ENCODE data around the gene SLC2A8.
A peak's percentile ranks its signal among the peaks of the same experiment; 100 is the strongest.

Gene SLC2A8

GRCh38 chr9:127389381-127390247, 7.4 kb upstream of the SLC2A8 start:
- H3K4me3 ChIP-seq (ENCODE audit: low read length): no peak overlapping the region
- no peak for TF ChIP-seq ZNF274 (IDR thresholded peaks at IDR 0.05; ENCODE audit: low read depth, low read length)

GRCh38 chr9:127390248-127390545, 6.8 kb upstream of the SLC2A8 start:
- H3K4me3 ChIP-seq (ENCODE audit: low read length): no peak overlapping the region
- no peak for TF ChIP-seq ZNF274 (IDR thresholded peaks at IDR 0.05; ENCODE audit: low read depth, low read length)

- no peak overlapping the region for H3K4me3 ChIP-seq (ENCODE audit: low read length)
- no peak for TF ChIP-seq ZNF274 (IDR thresholded peaks at IDR 0.05; ENCODE audit: low read depth, low read length)
Observed at GRCh38 chr9:127390563-127390962, 6.4 kb upstream of the SLC2A8 start.

GRCh38 chr9:127392166-127392565, 4.8 kb upstream of the SLC2A8 start:
- no peak for TF ChIP-seq ZNF274 (IDR thresholded peaks at IDR 0.05; ENCODE audit: low read depth, low read length)
- H3K4me3 ChIP-seq (ENCODE audit: low read length): no peak overlapping the region

- H3K4me3 ChIP-seq (ENCODE audit: low read length): no peak overlapping the region
- no peak for TF ChIP-seq ZNF274 (IDR thresholded peaks at IDR 0.05; ENCODE audit: low read depth, low read length)
Observed at GRCh38 chr9:127392976-127393375, 4.0 kb upstream of the SLC2A8 start.

- TF ChIP-seq ZNF274 (IDR thresholded peaks at IDR 0.05; ENCODE audit: low read depth, low read length): no peak
- no peak overlapping the region for H3K4me3 ChIP-seq (ENCODE audit: low read length)
Observed at GRCh38 chr9:127393645-127394044, 3.3 kb upstream of the SLC2A8 start.

- no peak for TF ChIP-seq ZNF274 (IDR thresholded peaks at IDR 0.05; ENCODE audit: low read depth, low read length)
- peak overlapping the region; percentile 55; the same call in 1 of the 2 replicates for H3K4me3 ChIP-seq (ENCODE audit: low read length)
Observed at GRCh38 chr9:127395497-127396252, 1.3 kb upstream of the SLC2A8 start.

GRCh38 chr9:127396253-127396807, 639 bp upstream of the SLC2A8 start:
- TF ChIP-seq ZNF274 (IDR thresholded peaks at IDR 0.05; ENCODE audit: low read depth, low read length): no peak
- H3K4me3 ChIP-seq (ENCODE audit: low read length): peak overlapping the region; percentile 55; the same call in 1 of the 2 replicates

GRCh38 chr9:127397646-127398274, 791 bp downstream of the SLC2A8 start:
- peak overlapping the region; percentile 73 for H3K4me3 ChIP-seq (ENCODE audit: low read length)
- TF ChIP-seq ZNF274 (IDR thresholded peaks at IDR 0.05; ENCODE audit: low read depth, low read length): no peak

- H3K4me3 ChIP-seq (ENCODE audit: low read length): peak overlapping the region; percentile 73; the same call in 1 of the 2 replicates
- TF ChIP-seq ZNF274 (IDR thresholded peaks at IDR 0.05; ENCODE audit: low read depth, low read length): no peak
Observed at GRCh38 chr9:127398275-127398647, 1.3 kb downstream of the SLC2A8 start.

GRCh38 chr9:127398715-127399400, 1.9 kb downstream of the SLC2A8 start:
- H3K4me3 ChIP-seq (ENCODE audit: low read length): no peak overlapping the region
- no peak for TF ChIP-seq ZNF274 (IDR thresholded peaks at IDR 0.05; ENCODE audit: low read depth, low read length)

GRCh38 chr9:127399736-127400269, 2.8 kb downstream of the SLC2A8 start:
- no peak for TF ChIP-seq ZNF274 (IDR thresholded peaks at IDR 0.05; ENCODE audit: low read depth, low read length)
- no peak overlapping the region for H3K4me3 ChIP-seq (ENCODE audit: low read length)

GRCh38 chr9:127402401-127403090, 5.6 kb downstream of the SLC2A8 start:
- no peak for TF ChIP-seq ZNF274 (IDR thresholded peaks at IDR 0.05; ENCODE audit: low read depth, low read length)
- no peak overlapping the region for H3K4me3 ChIP-seq (ENCODE audit: low read length)

Data from GM08714 (cell line).